HG02571 (cell line): Measurements from ENCODE around the gene PTX4.

Source experiments
- ATAC-seq: cut with Tn5 transposase; IDR thresholded peaks from one replicate; pipeline ENCODE4 v1.9.1; 2021; ENCODE audit warnings: mild to moderate bottlenecking, moderate library complexity; ENCODE audit not compliant: unreplicated experiment

The PTX4 gene

GRCh38 chr16:1502092-1503004 is 13.6 kb upstream of the PTX4 start:
- no peak for ATAC-seq

- ATAC-seq: no peak
These were observed 12.9 kb upstream of the PTX4 start for GRCh38 chr16:1501630-1502029.

- no peak for ATAC-seq
These were observed 11.9 kb upstream of the PTX4 start for GRCh38 chr16:1500465-1501150.

GRCh38 chr16:1499756-1500464 is 11.2 kb upstream of the PTX4 start:
- ATAC-seq: no peak

GRCh38 chr16:1498899-1499676 is 10.3 kb upstream of the PTX4 start:
- no peak for ATAC-seq

GRCh38 chr16:1497014-1497598 is 8.4 kb upstream of the PTX4 start:
- ATAC-seq: no peak

- no peak for ATAC-seq
These were observed 7.7 kb upstream of the PTX4 start for GRCh38 chr16:1496464-1496863.

GRCh38 chr16:1495889-1496262 is 7.1 kb upstream of the PTX4 start:
- ATAC-seq: no peak

- no peak for ATAC-seq
These were observed 6.6 kb upstream of the PTX4 start for GRCh38 chr16:1495211-1495888.

GRCh38 chr16:1494711-1495110 is 6.0 kb upstream of the PTX4 start:
- ATAC-seq: no peak

- ATAC-seq: no peak
These were observed 5.4 kb upstream of the PTX4 start for GRCh38 chr16:1494129-1494640.

- no peak for ATAC-seq
These were observed 5.0 kb upstream of the PTX4 start for GRCh38 chr16:1493746-1494094.

GRCh38 chr16:1492923-1493745 is 4.4 kb upstream of the PTX4 start, which contains the start of gene TELO2:
Gene TELO2 (plus strand): TSS chr16:1493360. CDS start chr16:1494282, 922 bp downstream.
- peak; percentile 52 for ATAC-seq

- no peak for ATAC-seq
These were observed 3.6 kb upstream of the PTX4 start for GRCh38 chr16:1492082-1492922.

GRCh38 chr16:1491327-1491726 is 2.6 kb upstream of the PTX4 start:
- ATAC-seq: no peak

- ATAC-seq: no peak
These were observed 333 bp upstream of the PTX4 start for GRCh38 chr16:1489077-1489476.

- no peak for ATAC-seq
These were observed 616 bp downstream of the PTX4 start for GRCh38 chr16:1488054-1488601.
